Activated gamma-delta T cell (primary cell): ENCODE data around the gene WWP2.

Experiments used
- DNase-seq: peaks from one replicate; lab custom pipeline; 2025; lab: John Stamatoyannopoulos, UW

Gene WWP2

GRCh38 chr16:69859105-69859989 is 97.2 kb downstream of the WWP2 start:
- DNase-seq = no peak

GRCh38 chr16:69860233-69861231 is 98.4 kb downstream of the WWP2 start:
- no peak for DNase-seq

GRCh38 chr16:69861292-69862030 is 99.3 kb downstream of the WWP2 start:
- DNase-seq = no peak

GRCh38 chr16:69863401-69864281 is 101.5 kb downstream of the WWP2 start:
- DNase-seq = no peak

- DNase-seq = no peak
Measured at GRCh38 chr16:69865701-69866100, 103.6 kb downstream of the WWP2 start.

DNA sequence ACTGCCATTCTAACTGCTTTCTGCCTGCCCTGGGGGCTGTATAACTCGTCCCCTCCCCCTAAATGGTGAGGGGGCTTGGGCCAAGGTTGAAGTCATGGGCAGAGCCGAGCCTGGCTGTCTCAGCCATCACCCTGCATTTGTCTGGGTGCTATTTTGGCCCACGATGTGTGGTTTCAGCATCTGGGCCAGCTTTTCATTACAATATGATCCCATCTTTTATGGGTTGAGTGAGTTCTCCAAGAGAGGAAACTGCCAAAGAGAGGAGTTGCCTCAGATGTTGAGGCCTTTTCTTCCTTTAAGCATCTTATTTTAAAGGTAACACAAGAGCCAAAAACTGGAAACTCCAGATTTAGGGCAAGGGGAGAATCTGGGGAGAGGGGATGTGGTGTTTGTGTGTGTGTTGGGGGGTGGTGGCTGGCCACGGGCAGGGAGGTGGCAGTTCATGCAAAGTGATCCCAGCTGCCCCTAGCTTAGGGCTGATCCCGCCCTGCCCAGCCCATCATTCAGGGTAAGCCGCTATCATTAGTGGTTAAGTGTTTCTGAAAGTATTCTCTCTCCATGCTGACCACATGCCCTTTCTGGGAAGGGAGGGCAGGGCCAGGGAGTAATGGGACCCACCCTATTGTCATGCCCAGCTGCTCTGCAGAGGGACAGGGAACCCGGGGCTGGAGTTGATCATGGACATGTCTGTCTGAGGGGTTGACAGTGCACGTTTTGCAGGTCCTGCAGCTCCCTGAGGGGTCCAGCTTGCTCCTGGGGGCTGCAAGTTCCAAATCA is 105.8 kb downstream of the WWP2 start:
- no peak for DNase-seq

- no peak for DNase-seq
Measured at GRCh38 chr16:69870761-69871160, 108.6 kb downstream of the WWP2 start.

DNA sequence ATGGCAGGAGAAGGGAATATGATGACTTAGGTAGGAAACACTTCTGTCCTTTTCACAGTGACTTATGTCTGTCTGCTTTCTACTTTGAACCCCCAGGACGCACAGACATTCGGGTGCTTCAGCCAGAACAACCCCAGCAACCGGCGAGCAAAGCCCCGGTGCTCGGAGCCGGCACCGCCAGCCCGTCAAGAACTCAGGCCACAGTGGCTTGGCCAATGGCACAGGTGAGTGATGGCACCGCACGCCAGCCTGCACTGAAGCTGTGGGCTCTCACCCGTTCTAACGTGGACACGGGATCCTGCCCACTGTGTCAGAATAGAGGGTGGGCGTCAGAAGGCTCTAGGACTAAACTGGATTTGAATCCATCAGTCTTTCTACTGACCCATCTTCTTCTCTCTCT is 109.6 kb downstream of the WWP2 start:
- no peak for DNase-seq

- no peak for DNase-seq
Measured at GRCh38 chr16:69872888-69873287, 110.8 kb downstream of the WWP2 start.

GRCh38 chr16:69873783-69874182 is 111.7 kb downstream of the WWP2 start:
- no peak for DNase-seq

DNA sequence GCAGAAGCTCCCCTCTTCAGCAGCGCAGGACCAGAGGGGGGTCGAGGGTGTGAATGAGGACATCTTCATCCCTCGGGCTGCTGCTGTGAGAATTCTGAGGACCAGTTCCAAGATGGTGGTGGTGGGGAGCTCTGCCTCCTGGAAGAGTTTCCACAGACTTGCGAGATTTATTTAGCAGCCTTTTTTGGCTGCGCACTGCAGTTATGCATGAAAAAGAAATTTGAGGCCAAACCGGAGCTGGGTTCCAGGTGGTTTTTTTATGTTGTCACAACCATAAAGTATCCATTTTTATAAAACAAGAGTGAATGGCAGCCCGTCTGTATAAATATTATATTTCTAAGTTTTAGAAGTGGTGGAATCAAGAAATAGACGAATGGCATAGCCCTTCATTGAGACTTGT is 112.1 kb downstream of the WWP2 start:
- no peak for DNase-seq

GRCh38 chr16:69880640-69881133 is 118.6 kb downstream of the WWP2 start:
- no peak for DNase-seq

DNA sequence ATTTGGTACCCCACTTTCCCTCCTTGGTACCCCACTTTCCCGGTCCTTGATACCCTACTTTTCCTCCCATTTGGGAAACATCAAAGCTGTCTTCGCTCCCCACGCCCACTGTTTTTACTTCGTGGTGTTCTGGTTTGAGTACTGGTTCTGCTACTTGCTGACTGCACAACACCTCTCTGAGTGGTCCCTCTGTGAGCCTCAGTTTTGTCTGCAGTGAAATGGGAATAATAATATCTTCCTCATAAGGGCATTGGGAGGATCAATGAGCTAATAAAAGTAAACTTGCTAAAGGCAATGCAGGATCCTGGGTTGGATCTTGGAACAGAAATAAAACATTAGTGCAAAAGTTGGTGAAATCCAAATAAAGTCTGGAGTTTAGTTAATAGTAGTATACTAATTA is 119.0 kb downstream of the WWP2 start:
- no peak for DNase-seq

DNA sequence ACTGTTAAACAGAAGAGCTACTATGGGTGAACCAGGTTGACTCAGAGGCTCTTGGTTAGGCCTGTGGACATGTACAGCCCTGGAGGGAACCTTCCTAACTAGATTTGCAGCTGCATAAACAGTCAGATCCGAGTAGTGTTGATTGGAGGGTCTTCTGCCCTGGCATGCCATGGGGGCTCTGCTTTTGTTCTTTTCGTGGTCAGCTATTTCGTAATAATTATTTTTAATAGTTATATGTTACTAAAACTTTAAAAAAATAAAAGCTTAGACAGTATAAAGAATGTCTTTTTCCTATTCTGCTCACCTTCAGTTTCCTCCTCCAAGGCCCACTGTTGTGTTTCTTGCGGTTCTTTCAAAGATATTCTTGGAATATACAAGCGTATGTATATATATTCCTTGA is 121.6 kb downstream of the WWP2 start:
- DNase-seq = no peak

- no peak for DNase-seq
Measured at GRCh38 chr16:69885722-69886121, 123.6 kb downstream of the WWP2 start.

DNA sequence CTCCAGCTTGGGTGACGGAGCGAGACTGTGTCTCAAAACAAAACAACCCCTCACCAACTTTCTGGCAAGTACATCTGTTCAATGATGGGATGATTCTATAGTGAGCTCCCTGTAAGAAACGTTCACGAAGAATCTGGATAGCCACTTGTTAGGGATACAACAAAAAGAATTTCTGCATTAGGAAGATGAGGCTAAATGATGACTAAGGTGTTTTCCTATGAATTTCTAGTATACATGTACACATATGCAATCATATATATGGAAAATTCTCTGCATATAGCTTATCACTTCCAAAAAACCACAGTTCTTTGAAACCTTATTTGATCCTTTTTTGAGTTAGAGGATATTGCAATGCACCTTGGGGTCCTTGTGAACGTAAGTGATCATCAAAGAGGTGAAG is 124.6 kb downstream of the WWP2 start:
- no peak for DNase-seq

GRCh38 chr16:69888005-69888590 is 126.0 kb downstream of the WWP2 start:
- no peak for DNase-seq

DNA sequence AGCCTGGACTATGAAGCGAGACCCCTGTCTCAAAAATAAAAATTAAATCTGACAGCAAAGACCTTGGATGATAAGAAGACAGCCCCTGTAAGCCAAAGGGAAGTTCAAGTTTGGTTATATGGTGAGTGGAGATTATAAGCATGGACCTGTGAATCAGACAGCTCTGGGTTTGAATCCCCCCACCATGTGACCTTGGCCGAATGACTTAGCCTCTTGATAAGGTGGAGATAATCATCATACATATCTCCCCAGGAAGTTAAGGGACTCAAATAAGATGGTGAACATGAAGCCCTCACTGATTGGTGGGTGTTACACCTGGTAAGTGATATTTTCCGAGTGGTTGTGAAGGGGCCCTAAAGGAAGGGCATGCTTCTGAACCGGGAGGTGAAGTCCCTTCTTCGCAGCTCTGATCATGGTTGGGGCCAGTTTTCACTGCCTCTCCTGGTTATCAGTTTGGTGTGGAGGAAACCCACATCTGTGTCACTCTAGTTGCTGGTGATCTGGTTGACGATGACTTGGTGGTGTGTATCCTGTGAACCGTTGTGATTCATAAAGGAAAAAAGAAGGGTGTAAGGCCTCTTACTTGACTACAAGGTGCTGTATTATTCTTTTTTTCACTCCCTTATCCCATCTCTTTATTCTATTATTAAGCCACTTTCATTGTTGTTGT is 127.3 kb downstream of the WWP2 start:
- no peak for DNase-seq
